ENCODE data around the gene HOXA5. TPM values are rescaled to one million over a fixed set of nuclear protein-coding genes. Genes with fewer than 3 reads are reported as not detected.

HOXA5 gene
- total RNA-seq, 2 experiments from 2014 or later: 3.4 to 7.4 TPM

GRCh38 chr7:27179503-27180430, 36.3 kb upstream of the HOXA5 start:
- H3K4me1 ChIP-seq (ENCODE audit: insufficient read depth, low read length, poor library complexity, severe bottlenecking): no peaks in the 10 kb centered on the region
- H3K79me2 ChIP-seq (ENCODE audit: insufficient read depth, low read depth, low read length): no peaks in the 10 kb centered on the region
- peak; percentile 64 for DNase-seq (ENCODE audit: low spot score)
- peak overlapping the region; percentile 69 for H3K4me2 ChIP-seq (ENCODE audit: low read length)
- intact Hi-C loops (cut with micrococcal nuclease; ENCODE audit: unreplicated experiment): no loop called here
- peak overlapping the region; percentile 49 for H3K4me3 ChIP-seq (ENCODE audit: low read depth, low read length, poor library complexity, severe bottlenecking)
- no peak overlapping the region for H3K27ac ChIP-seq (ENCODE audit: low read depth, low read length, poor library complexity, severe bottlenecking)
- no peaks in the 10 kb centered on the region for H3K9me3 ChIP-seq (ENCODE audit: low read length)
- no peaks in the 10 kb centered on the region for H4K20me1 ChIP-seq (ENCODE audit: insufficient read depth, low read length)
- ChIA-PET CTCF (ENCODE audit: unreplicated experiment) (interaction anchor here (0.7 kb wide), 1 partner anchor 22 kb away, joined by 3 read pairs; no protein-coding TSS in a partner anchor), POLR2A (no interaction called here)
- no peak for TF ChIP-seq EZH2phosphoT487 (IDR thresholded peaks at IDR 0.05; ENCODE audit: borderline replicate concordance, low read depth, low read length)
- TF ChIP-seq CTCF (conservative IDR thresholded peaks at IDR 0.05; ENCODE audit: low read length): peak; percentile 97
- H3K36me3 ChIP-seq (ENCODE audit: insufficient read depth, low read length): no peaks in the 10 kb centered on the region
- H2AFZ ChIP-seq (ENCODE audit: low read length): no peak overlapping the region
- BruUV-seq (replicated peaks): no TSS peak
- no peaks in the 10 kb centered on the region for H3K9me2 ChIP-seq (ENCODE audit: insufficient read depth, low read length)

- ChIA-PET POLR2A (interaction anchor here (0.5 kb wide), 1 partner anchor 312 kb away, joined by 4 read pairs; no protein-coding TSS in a partner anchor), CTCF (ENCODE audit: unreplicated experiment) (interaction anchor here (0.7 kb wide), 1 partner anchor 23 kb away, joined by 3 read pairs; no protein-coding TSS in a partner anchor)
- no peak for TF ChIP-seq CTCF (conservative IDR thresholded peaks at IDR 0.05; ENCODE audit: low read length)
- no peak for TF ChIP-seq EZH2phosphoT487 (IDR thresholded peaks at IDR 0.05; ENCODE audit: borderline replicate concordance, low read depth, low read length)
- no peak for DNase-seq (ENCODE audit: low spot score)
- Histone ChIP-seq H4K20me1 (ENCODE audit: insufficient read depth, low read length) (no peaks in the 10 kb centered on the region), H3K4me3 (ENCODE audit: low read depth, low read length, poor library complexity, severe bottlenecking) (no peak overlapping the region), H3K27ac (ENCODE audit: low read depth, low read length, poor library complexity, severe bottlenecking) (no peak overlapping the region), H3K4me1 (ENCODE audit: insufficient read depth, low read length, poor library complexity, severe bottlenecking) (no peaks in the 10 kb centered on the region), H3K4me2 (ENCODE audit: low read length) (no peak overlapping the region), H3K79me2 (ENCODE audit: insufficient read depth, low read depth, low read length) (no peaks in the 10 kb centered on the region), H3K9me2 (ENCODE audit: insufficient read depth, low read length) (no peaks in the 10 kb centered on the region), H2AFZ (ENCODE audit: low read length) (no peak overlapping the region), H3K36me3 (ENCODE audit: insufficient read depth, low read length) (no peaks in the 10 kb centered on the region), H3K9me3 (ENCODE audit: low read length) (no peaks in the 10 kb centered on the region)
- no TSS peak for BruUV-seq (replicated peaks)
- intact Hi-C loops (cut with micrococcal nuclease; ENCODE audit: unreplicated experiment): no loop called here
These were observed 35.5 kb upstream of the HOXA5 start for GRCh38 chr7:27179030-27179429.

- no TSS peak for BruUV-seq (replicated peaks)
- DNase-seq (ENCODE audit: low spot score): no peak
- intact Hi-C loops (cut with micrococcal nuclease; ENCODE audit: unreplicated experiment): no loop called here
- Histone ChIP-seq H3K9me2 (ENCODE audit: insufficient read depth, low read length) (no peaks in the 10 kb centered on the region), H3K79me2 (ENCODE audit: insufficient read depth, low read depth, low read length) (no peaks in the 10 kb centered on the region), H3K4me3 (ENCODE audit: low read depth, low read length, poor library complexity, severe bottlenecking) (no peak overlapping the region), H4K20me1 (ENCODE audit: insufficient read depth, low read length) (no peaks in the 10 kb centered on the region), H3K4me1 (ENCODE audit: insufficient read depth, low read length, poor library complexity, severe bottlenecking) (no peaks in the 10 kb centered on the region), H3K36me3 (ENCODE audit: insufficient read depth, low read length) (no peaks in the 10 kb centered on the region), H2AFZ (ENCODE audit: low read length) (no peak overlapping the region), H3K9me3 (ENCODE audit: low read length) (no peaks in the 10 kb centered on the region), H3K4me2 (ENCODE audit: low read length) (no peak overlapping the region), H3K27ac (ENCODE audit: low read depth, low read length, poor library complexity, severe bottlenecking) (no peak overlapping the region)
- no peak for TF ChIP-seq EZH2phosphoT487 (IDR thresholded peaks at IDR 0.05; ENCODE audit: borderline replicate concordance, low read depth, low read length)
- TF ChIP-seq CTCF (conservative IDR thresholded peaks at IDR 0.05; ENCODE audit: low read length): no peak
- ChIA-PET POLR2A (interaction anchor here (0.5 to 0.6 kb wide), 2 partner anchors 312 to 330 kb away, joined by 4 read pairs; no protein-coding TSS in a partner anchor), CTCF (ENCODE audit: unreplicated experiment) (no interaction called here)
These were observed 34.9 kb upstream of the HOXA5 start for GRCh38 chr7:27178366-27178765.

Measured in OCI-LY7 (cell line).